ENCODE data around the gene MICALL1.
"Not testable (repeated sequence)": the region's sequence is repeated elsewhere in the genome, so short reads cannot be mapped to it uniquely, and the experiment has no call there.

MICALL1 gene

GRCh38 chr22:37954686-37955085, 48.6 kb downstream of the MICALL1 start:
- no peak for DNase-seq (ENCODE audit: low spot score)

DNA sequence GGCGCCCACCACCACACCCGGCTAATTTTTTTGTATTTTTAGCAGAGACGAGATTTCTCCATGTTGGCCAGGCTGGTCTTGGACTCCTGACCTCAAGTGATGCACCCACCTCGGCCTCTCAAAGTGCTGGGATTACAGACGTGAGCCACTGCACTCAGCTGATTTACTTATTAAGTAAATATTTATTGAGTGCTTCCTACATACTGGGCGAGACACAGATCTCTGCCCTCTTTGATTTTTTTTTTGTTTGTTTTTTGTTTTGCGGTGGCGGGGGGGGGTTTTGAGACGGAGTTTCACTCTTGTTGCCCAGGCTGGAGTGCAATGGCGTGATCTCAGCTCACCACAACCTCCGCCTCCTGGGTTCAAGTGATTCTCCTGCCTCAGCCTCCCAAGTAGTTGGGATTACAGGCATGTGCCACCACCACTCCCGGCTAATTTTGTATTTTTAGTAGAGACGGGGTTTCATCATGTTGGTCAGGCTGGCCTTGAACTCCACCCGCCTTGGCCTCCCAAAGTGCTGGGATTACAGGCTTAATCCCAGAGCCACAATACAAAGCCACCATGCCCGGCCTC, 49.8 kb downstream of the MICALL1 start:
- not testable (repeated sequence) for DNase-seq (ENCODE audit: low spot score)

DNA sequence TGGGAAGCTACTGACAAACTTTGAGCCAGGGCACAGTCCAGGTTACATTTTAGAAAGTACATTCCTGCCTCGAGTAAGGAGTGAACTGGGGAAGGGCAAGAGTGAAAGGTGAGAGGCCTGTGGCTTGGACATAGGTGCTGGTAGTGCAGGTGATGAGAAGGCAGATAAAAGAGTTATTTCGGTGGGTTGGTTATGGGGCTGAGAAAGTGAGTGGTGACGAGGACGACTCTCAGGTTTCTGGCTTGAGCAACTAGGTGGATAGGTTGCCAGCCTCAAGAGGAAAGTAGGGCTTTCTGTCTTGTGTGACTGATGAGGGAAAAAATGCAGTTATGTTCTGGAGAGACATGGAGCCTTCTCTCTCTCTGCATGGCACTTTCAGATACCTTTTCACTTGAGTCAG, 51.1 kb downstream of the MICALL1 start:
- no peak for DNase-seq (ENCODE audit: low spot score)

DNA sequence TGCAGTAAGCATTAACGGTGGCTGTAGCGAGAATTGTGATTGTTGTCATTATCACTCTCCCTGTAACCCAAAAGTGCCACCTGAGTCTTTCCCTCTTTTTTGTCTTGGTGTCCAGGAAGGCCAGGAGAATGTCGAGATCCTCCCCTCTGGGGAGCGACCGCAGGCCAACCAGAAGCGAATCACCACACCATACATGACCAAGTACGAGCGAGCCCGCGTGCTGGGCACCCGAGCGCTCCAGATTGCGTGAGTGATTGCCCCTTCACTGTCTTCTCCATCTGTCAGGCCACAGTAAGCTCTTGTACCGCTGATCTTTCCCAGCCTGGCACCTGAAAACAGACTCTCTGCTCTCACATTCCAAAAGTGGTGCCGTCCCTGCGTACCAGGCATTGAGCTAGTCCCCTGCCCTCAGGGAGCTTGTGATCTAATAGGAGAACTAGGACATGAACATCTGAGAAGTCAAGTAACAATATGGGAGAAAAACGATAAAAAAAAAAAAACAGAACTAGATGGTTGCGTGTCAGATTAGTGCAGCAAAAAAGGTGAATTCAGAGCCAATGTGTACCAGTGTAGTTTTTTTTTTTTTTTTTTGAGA, 53.2 kb downstream of the MICALL1 start:
- DNase-seq (ENCODE audit: low spot score), result no peak

GRCh38 chr22:37961062-37961461, 55.0 kb downstream of the MICALL1 start:
- no peak for DNase-seq (ENCODE audit: low spot score)

DNA sequence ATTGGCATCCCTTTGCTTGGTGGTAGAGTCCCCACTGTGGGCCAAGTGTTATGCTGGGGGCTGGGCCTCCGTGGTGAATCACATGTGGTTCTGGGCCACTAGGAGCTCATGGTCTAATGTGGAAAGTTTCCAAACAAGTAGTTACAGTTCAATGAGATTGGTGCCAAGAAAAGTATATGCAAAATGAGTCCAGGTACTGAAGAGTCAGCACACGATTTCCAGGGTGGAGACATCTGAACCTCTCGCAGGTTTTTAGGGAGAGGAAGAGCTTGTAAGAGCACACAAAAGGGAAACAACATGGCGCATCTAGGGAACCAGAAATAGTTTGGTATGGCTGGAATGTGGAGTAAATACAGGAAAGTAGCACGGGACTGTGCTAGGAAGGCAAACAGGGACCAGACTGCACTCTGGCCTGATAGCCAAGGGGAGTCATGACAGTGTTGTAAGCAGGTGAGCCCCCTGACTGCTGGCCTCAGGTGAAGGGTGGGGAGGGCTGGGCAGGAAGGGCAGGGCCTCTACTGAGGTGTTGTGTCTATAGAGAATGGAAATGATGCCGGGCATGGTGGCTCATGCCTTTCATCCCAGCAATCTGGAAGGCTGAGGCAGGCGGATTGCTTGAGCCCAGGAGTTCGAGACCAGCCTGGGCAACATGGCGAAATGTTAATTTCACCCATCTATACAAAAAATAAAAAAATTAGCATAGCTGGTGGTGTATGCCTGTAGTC, 60.0 kb downstream of the MICALL1 start:
- no peak for DNase-seq (ENCODE audit: low spot score)

DNA sequence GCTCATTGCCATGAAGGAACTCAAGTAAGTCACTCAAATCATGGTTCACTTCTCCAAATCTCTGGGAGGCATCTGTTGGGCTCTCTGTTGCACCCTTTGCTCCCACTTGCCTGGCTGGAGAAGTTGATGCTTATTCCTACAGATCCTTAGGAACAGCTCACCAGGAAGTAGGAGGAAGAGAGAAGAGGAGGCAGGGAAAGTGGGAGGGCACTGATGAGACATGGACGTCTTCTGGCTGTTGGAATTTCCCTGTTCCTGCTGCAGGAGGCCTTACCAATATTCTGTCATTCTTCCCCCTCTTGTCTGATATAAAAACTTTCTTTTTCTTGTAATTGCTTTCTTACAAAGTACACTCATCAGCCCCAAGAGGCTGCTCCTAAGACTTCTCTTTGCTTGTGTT, 61.0 kb downstream of the MICALL1 start:
- no peak for DNase-seq (ENCODE audit: low spot score)

DNA sequence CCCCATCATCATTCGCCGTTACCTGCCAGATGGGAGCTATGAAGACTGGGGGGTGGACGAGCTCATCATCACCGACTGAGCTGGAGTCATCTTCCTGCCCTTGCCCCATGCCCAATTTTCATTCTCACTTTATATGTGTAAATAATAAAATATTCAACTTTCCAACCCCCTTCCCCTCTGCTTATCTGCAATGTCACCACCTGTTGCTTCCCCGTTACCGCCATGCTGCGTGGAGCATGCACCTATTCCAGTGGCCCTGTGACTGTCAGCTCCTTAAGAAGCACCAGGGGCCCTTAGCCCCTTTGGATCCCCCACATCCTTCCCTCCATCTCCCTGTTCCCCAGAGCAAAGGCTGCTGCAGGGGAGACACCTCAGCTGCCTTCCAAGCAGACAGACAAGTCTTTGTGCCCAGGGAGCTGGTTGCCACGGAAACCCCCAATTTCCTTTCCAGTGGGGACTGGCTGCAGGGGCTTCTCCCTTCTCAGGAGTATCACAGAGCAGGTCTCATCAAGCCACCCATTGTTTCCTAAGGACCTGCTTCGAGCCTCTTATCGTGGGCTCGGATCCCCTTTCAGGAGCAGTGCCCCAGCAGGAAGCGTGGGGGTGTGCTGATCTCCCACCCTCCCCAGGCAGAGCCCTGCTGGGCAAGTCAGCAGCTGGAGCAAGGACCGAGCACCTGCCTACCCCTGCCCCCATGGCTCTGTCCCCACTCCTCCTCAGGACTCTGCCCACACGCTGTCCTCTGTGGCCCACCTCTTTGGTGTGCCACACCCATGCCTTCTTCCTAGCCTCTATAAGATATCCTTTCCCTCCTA, 61.7 kb downstream of the MICALL1 start:
- DNase-seq (ENCODE audit: low spot score), result no peak

- no peak for DNase-seq (ENCODE audit: low spot score)
These were observed 62.6 kb downstream of the MICALL1 start for GRCh38 chr22:37968452-37969251.

DNA sequence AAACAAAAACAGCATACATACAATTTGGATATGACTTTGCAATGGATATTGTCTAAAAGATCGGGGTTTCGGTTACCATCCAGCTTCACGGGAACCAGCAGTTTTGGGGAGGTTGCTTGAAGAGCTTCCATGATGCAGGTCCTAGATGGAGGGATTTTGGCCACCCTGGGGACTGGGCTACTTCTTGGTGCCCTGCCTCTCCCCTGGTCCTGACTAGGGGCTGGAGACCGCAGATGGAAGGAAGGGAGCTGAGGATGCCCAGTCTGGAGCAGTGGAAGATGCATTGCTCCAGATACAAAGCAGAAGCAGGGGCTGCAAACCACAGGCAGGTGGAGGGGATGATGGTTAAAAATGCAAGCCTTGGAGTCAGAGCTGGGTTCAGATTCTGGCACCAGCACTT, 64.8 kb downstream of the MICALL1 start:
- DNase-seq (ENCODE audit: low spot score), result no peak

- no peak for DNase-seq (ENCODE audit: low spot score)
These were observed 65.7 kb downstream of the MICALL1 start for GRCh38 chr22:37971475-37972434.

- no peak for DNase-seq (ENCODE audit: low spot score)
These were observed 66.4 kb downstream of the MICALL1 start for GRCh38 chr22:37972527-37972926.

DNA sequence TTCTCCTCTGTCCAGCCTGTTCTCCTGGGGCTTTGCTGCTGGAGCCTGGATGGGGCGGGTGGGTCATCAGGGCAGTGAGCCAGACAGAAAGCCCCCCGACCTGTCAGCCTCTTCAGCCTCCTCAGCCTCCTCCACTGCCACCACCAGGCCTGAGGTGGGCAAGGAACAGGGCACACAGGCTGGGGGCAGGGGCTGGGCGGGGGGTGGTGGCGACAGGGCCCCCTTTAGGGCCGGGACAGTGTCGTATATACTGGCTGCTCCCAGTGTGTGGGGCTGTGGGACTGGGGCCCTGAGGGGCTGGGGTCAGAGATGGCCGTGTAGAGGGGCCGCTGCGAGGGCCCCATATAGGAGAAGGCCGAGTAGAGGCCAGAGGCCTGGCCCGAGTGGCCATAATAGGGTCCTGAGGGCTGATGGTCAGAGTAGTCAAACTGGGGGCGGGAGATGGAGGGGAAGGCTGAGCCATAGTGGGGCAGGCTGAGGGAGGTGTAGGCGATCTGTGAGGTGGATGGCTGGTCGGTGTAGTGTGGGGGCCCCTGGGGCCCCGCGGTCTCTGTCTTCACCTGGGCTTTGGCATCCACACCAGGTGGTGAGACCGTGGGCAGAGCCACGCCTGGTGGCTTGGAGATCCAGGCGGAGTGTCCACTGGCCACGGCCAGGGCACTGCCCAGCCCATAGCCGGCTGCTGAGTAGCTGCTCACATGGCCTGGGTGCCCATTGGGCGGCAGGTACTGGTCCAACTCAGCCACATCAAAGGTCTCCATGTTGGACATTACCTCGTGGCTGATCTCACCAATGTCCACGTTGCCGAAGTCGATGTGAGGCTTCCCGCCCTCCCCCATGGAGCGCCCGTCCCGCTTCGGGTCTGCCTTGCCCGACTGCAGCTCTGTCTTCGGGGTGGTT, 67.4 kb downstream of the MICALL1 start:
- DNase-seq (ENCODE audit: low spot score), result no peak

DNA sequence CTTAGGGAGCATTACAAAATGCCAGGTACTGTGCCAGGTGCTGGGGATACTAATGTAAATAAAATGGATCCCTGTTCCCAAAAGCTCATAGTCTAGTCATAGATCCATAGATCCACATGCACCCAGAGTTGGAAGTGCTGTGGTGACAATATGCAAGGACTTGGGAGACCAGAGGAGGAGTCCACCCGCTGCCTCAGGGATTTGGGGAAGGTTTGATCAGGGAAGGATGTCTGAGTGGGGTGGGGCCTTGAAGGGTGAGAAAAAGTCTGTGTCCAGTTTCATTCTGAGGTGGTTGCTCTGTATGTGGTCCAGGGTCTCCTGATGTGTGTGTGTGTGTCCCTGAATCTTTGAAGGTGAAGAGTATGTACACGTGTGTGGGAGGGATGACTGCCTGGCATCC, 69.1 kb downstream of the MICALL1 start:
- no peak for DNase-seq (ENCODE audit: low spot score)

DNA sequence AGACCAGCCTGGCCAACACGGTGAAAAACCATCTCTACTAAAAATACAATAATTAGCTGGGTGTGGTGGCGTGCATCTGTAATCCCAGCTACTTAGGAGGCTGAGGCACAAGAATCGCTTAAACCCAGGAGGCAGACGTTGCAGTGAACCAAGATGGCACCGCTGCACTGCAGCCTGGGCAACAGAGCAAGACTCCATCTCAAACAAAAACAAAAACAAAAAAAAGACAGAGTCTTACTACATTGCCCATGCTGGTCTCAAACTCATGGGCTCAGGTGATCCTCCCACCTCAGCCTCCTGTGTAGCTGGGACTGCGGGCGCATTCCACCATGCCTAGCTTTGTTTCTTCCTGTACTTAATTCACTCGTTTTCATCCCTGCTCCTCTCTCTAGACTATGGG, 69.9 kb downstream of the MICALL1 start:
- not testable (repeated sequence) for DNase-seq (ENCODE audit: low spot score)

- no peak for DNase-seq (ENCODE audit: low spot score)
These were observed 70.5 kb downstream of the MICALL1 start for GRCh38 chr22:37976547-37976946.

DNA sequence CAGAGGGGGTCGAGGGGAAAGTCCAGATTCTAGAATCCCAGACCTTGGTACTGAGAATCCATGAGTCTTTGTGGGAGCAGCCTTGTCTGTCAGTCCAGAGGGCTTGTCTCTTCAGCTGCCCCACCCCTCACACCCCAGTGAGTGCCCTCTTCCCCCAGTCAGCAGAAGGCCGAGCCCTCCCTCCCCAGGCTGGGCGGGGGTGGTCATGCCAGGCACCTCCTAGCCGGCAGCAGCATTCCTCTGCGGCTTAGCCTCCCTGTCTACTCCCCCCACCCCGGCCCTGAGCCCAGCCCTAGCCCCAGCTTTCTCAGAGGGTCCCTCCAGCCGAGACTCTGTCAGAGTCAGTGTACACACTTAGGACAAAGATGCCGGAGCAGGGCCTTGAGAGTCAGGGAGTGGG, 73.7 kb downstream of the MICALL1 start:
- no peak for DNase-seq (ENCODE audit: low spot score)

DNA sequence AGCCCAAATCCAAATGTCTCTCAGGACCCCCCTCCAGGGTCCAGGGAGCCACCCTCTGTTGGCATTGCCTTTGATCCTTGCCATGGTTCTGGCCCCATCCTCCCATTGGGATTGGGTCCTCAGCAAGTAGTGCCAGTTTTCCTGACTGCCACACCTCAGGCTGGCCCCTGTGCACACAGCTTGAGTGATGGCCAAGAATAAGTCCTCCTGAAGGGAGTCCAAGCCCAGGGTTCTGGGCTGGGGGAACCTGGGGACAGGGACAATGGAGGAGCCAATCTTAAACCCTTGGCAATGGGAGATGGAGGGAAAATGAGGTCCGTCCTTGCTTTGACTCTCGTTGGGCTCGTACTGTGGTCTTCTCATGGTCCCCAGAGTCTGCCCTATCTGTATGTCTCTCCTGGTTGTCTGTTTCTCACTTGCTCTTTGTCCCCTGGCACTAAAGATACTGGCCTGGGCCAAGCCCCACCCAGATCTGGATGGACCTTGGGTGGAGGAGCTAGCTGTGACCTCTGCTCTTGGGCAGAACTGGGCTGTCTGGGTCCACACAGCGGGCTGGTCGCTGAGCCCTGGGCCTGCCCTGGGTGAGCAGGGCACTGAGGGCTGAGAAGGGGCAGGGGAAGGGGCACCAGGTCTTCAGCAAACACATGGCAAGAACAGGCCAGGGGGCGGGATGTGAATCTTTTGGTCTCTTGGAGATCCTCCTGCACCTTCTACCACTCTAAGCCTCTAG, 75.3 kb downstream of the MICALL1 start:
- no peak for DNase-seq (ENCODE audit: low spot score)

All from AG08395 (cell line).